ENCODE measurements around the gene PTPRF.

The PTPRF gene

GRCh38 chr1:43513471-43514173, 17.1 kb upstream of the PTPRF start:
- no peak for DNase-seq

- no peak for DNase-seq
Measured at GRCh38 chr1:43518935-43519686, 11.6 kb upstream of the PTPRF start.

GRCh38 chr1:43520100-43520778, 10.4 kb upstream of the PTPRF start:
- no peak for DNase-seq

GRCh38 chr1:43521078-43521477, 9.6 kb upstream of the PTPRF start:
- DNase-seq, result no peak

GRCh38 chr1:43521756-43522155, 8.9 kb upstream of the PTPRF start:
- no peak for DNase-seq

- DNase-seq, result no peak
Measured at GRCh38 chr1:43522431-43522775, 8.3 kb upstream of the PTPRF start.

GRCh38 chr1:43522776-43523480, 7.8 kb upstream of the PTPRF start:
- no peak for DNase-seq

- no peak for DNase-seq
Measured at GRCh38 chr1:43524804-43525203, 5.9 kb upstream of the PTPRF start.

GRCh38 chr1:43526002-43526401, 4.7 kb upstream of the PTPRF start:
- no peak for DNase-seq

GRCh38 chr1:43527111-43527878, 3.4 kb upstream of the PTPRF start:
- DNase-seq, result no peak

- DNase-seq, result peak; percentile 66 to 83
Measured at GRCh38 chr1:43529206-43529731, 1.4 kb upstream of the PTPRF start.

- DNase-seq, result peak in 1 of 2 experiments; percentile 22
Measured at GRCh38 chr1:43531107-43531905, 623 bp downstream of the PTPRF start.

- DNase-seq, result no peak
Measured at GRCh38 chr1:43531906-43532584, 1.4 kb downstream of the PTPRF start.

GRCh38 chr1:43532716-43533115, 2.0 kb downstream of the PTPRF start:
- no peak for DNase-seq

GRCh38 chr1:43533584-43533983, 2.9 kb downstream of the PTPRF start:
- no peak for DNase-seq

- no peak for DNase-seq
Measured at GRCh38 chr1:43534256-43534655, 3.6 kb downstream of the PTPRF start.

GRCh38 chr1:43536196-43536863, 5.6 kb downstream of the PTPRF start:
- no peak for DNase-seq

- no peak for DNase-seq
Measured at GRCh38 chr1:43536864-43537358, 6.2 kb downstream of the PTPRF start.

GRCh38 chr1:43537423-43538142, 6.9 kb downstream of the PTPRF start:
- DNase-seq, result no peak
